PFSK-1 (cell line): Measurements from ENCODE around the gene XYLT1.

Source experiments
- FOXP2 ChIP-seq: optimal IDR thresholded peaks from 2 replicates; pipeline ENCODE3; 2011; ENCODE audit warnings: borderline replicate concordance, control low read depth, inconsistent platforms; ENCODE audit not compliant: insufficient read depth; ENCODE audit errors: extremely low read length, extremely low read depth
- POLR2AphosphoS5 ChIP-seq: IDR thresholded peaks from 2 replicates; pipeline ENCODE4 v1.6.1; 2012; ENCODE audit warnings: low read depth, mild to moderate bottlenecking, control low read depth, low read length, moderate library complexity
- REST ChIP-seq, 2 experiments: IDR thresholded peaks; 2 replicates each; pipeline versions ENCODE4 v1.6.1 to v1.8.0; 2011 to 2012; ENCODE audit warnings: low read depth in 2 of 2, low read length in 2 of 2, control low read depth in 1 of 2, inconsistent platforms in 1 of 2, mild to moderate bottlenecking in 1 of 2, moderate library complexity in 1 of 2; ENCODE audit not compliant: insufficient read depth in 1 of 2
- SIN3A ChIP-seq: IDR thresholded peaks from 2 replicates; pipeline ENCODE4 v1.6.1; 2012; ENCODE audit warnings: mild to moderate bottlenecking, low read length, moderate library complexity, borderline replicate concordance; ENCODE audit not compliant: insufficient read depth
- TAF1 ChIP-seq: IDR thresholded peaks from 2 replicates; pipeline ENCODE4 v1.6.1; 2012; ENCODE audit warnings: low read length, control low read depth, borderline replicate concordance; ENCODE audit not compliant: insufficient read depth

The XYLT1 gene

GRCh38 chr16:17395849-17396480, 74.8 kb downstream of the XYLT1 start:
- TF ChIP-seq FOXP2 = no peak
- TF ChIP-seq REST (IDR thresholded peaks at IDR 0.05; ENCODE audit: insufficient read depth in 1 of 2, low read depth in 2 of 2, low read length in 2 of 2) = no peak
- TF ChIP-seq SIN3A = no peak
- TF ChIP-seq TAF1 = no peak
- no peak for TF ChIP-seq POLR2AphosphoS5

- TF ChIP-seq FOXP2 (no peak), SIN3A (no peak), POLR2AphosphoS5 (no peak), TAF1 (no peak), REST (IDR thresholded peaks at IDR 0.05; ENCODE audit: insufficient read depth in 1 of 2, low read depth in 2 of 2, low read length in 2 of 2) (no peak)
These were observed 77.7 kb downstream of the XYLT1 start for GRCh38 chr16:17392857-17393692.

- TF ChIP-seq SIN3A (no peak), REST (IDR thresholded peaks at IDR 0.05; ENCODE audit: insufficient read depth in 1 of 2, low read depth in 2 of 2, low read length in 2 of 2) (no peak), POLR2AphosphoS5 (no peak), FOXP2 (no peak), TAF1 (no peak)
These were observed 78.5 kb downstream of the XYLT1 start for GRCh38 chr16:17392127-17392856.

GRCh38 chr16:17391715-17392114, 79.0 kb downstream of the XYLT1 start:
- TF ChIP-seq REST (IDR thresholded peaks at IDR 0.05; ENCODE audit: insufficient read depth in 1 of 2, low read depth in 2 of 2, low read length in 2 of 2) = no peak
